GM19239 (cell line): ENCODE data around the gene CREBL2.
"Not testable (repeated sequence)": the region's sequence is repeated elsewhere in the genome, so short reads cannot be mapped to it uniquely, and the experiment has no call there.

ENCODE experiments used
- DNase-seq: peaks from one replicate; pipeline ENCODE4 v3.0.0; 2011; ENCODE audit warnings: low spot score; ENCODE audit not compliant: insufficient read length
- FAIRE-seq: peaks from 2 replicates; lab custom pipeline; 2011; peaks lifted over from hg19 to GRCh38; lab: Jason Lieb, UNC

The CREBL2 gene

GRCh38 chr12:12627308-12627827, 15.7 kb downstream of the CREBL2 start:
- DNase-seq (no peak), FAIRE-seq (peak; percentile 54)

GRCh38 chr12:12628013-12628412, 16.3 kb downstream of the CREBL2 start:
- FAIRE-seq (no peak), DNase-seq (no peak)

GRCh38 chr12:12630850-12631249, 19.2 kb downstream of the CREBL2 start:
- FAIRE-seq (no peak), DNase-seq (no peak)

GRCh38 chr12:12635651-12636050, 24.0 kb downstream of the CREBL2 start:
- DNase-seq (no peak), FAIRE-seq (no peak)

GRCh38 chr12:12636641-12637040, 25.0 kb downstream of the CREBL2 start:
- DNase-seq (no peak), FAIRE-seq (peak; percentile 66)

GRCh38 chr12:12639995-12640394, 28.3 kb downstream of the CREBL2 start:
- DNase-seq, FAIRE-seq: not testable (repeated sequence)

- no peak for DNase-seq
Measured at GRCh38 chr12:12641650-12642049, 30.0 kb downstream of the CREBL2 start.

GRCh38 chr12:12642916-12643315, 31.2 kb downstream of the CREBL2 start:
- DNase-seq (no peak), FAIRE-seq (no peak)

More at GRCh38 chr12:12641650-12642049, 30.0 kb downstream of the CREBL2 start:
- peak; percentile 14 for FAIRE-seq

- DNase-seq (peak; percentile 44), FAIRE-seq (no peak)
Measured at GRCh38 chr12:12645485-12645884, 33.8 kb downstream of the CREBL2 start.

- peak; percentile 71 for FAIRE-seq
- not testable (repeated sequence) for DNase-seq
Measured at GRCh38 chr12:12645968-12646367, 34.3 kb downstream of the CREBL2 start.

GRCh38 chr12:12646483-12647072, 34.9 kb downstream of the CREBL2 start:
- no peak for FAIRE-seq
- no peak for DNase-seq

GRCh38 chr12:12648284-12648683, 36.6 kb downstream of the CREBL2 start:
- no peak for FAIRE-seq

GRCh38 chr12:12648951-12649650, 37.4 kb downstream of the CREBL2 start:
- no peak for FAIRE-seq
- DNase-seq = no peak

More at GRCh38 chr12:12648284-12648683, 36.6 kb downstream of the CREBL2 start:
- no peak for DNase-seq

GRCh38 chr12:12651752-12652151, 40.1 kb downstream of the CREBL2 start:
- DNase-seq (no peak), FAIRE-seq (no peak)

- DNase-seq, FAIRE-seq: not testable (repeated sequence)
Measured at GRCh38 chr12:12652704-12653103, 41.0 kb downstream of the CREBL2 start.

- FAIRE-seq = peak; percentile 67
Measured at GRCh38 chr12:12653922-12654321, 42.2 kb downstream of the CREBL2 start.

GRCh38 chr12:12654691-12655460, 43.2 kb downstream of the CREBL2 start:
- no peak for DNase-seq
- peak; percentile 33 for FAIRE-seq

More at GRCh38 chr12:12653922-12654321, 42.2 kb downstream of the CREBL2 start:
- DNase-seq = no peak

- FAIRE-seq = no peak
- no peak for DNase-seq
Measured at GRCh38 chr12:12660201-12660600, 48.5 kb downstream of the CREBL2 start.

- FAIRE-seq = peak; percentile 4
- no peak for DNase-seq
Measured at GRCh38 chr12:12661086-12661856, 49.6 kb downstream of the CREBL2 start.
